ACC112 (cell line): ENCODE data around the gene THSD7B.

Source experiments
- H2AFZ ChIP-seq: fragments of 200-600 bp; sonication (generic); one replicate; pipeline ENCODE4 v1.6.0; 2017; ENCODE audit warnings: antibody characterized with exemption, low read length; ENCODE audit not compliant: unreplicated experiment
- H3K27ac ChIP-seq: fragments of 200-600 bp; sonication (generic); 2 replicates; pipeline ENCODE4 v1.5.1; 2014; ENCODE audit warnings: low read depth, mild to moderate bottlenecking, antibody characterized with exemption, low read length, moderate library complexity
- H3K27me3 ChIP-seq: fragments of 200-600 bp; sonication (generic); 2 replicates; pipeline ENCODE4 v1.6.1; 2014; ENCODE audit warnings: mild to moderate bottlenecking, antibody characterized with exemption, low read length, moderate library complexity, mixed read lengths; ENCODE audit not compliant: insufficient read depth
- H3K36me3 ChIP-seq: fragments of 200-600 bp; sonication (generic); 2 replicates; pipeline ENCODE4 v1.6.1; 2016; ENCODE audit warnings: mild to moderate bottlenecking, antibody characterized with exemption, low read length, moderate library complexity, mixed read lengths; ENCODE audit not compliant: insufficient read depth
- H3K4me1 ChIP-seq: fragments of 200-600 bp; sonication (generic); one replicate; pipeline ENCODE4 v1.6.1; 2016; ENCODE audit warnings: low read length, mixed read lengths; ENCODE audit not compliant: insufficient read depth, unreplicated experiment, control insufficient read depth
- H3K4me3 ChIP-seq: fragments of 200-600 bp; sonication (generic); 2 replicates; pipeline ENCODE4 v1.5.1; 2014; ENCODE audit warnings: mild to moderate bottlenecking, low read depth, low read length
- H3K79me2 ChIP-seq: fragments of 200-600 bp; sonication (generic); one replicate; pipeline ENCODE4 v1.6.0; 2016; ENCODE audit warnings: low read length; ENCODE audit not compliant: control insufficient read depth, unreplicated experiment, insufficient read depth

The THSD7B gene

DNA sequence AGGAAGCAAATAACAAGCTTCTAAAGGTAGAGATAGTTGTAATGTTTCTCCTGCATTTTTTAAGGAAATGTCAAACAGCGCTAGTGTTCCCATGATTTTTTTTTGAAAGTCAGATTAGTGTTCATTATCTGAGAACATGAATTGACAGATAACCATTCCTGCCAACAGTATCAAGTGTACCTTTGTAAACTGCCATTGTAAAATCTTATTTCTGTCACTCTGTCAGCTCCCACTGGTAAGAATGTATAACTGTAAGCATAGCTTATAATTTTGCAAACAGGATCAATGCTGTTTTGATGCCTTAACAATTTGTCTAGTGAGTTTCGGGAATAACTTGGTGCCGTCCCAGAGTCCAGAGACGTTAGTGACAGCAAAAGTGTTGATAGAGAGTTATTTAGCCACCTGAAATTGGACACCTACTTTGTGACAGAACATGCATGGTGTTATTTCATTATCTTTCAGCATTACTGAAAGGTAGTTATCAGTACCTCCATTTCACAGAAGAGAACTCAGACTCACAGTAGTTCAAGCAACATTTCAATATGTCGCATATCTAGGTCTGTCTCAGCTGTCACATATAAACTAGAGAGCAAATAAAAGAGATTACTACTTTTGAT, 221.4 kb downstream of the THSD7B start:
- no peak overlapping the region for H2AFZ ChIP-seq
- no peaks in the 10 kb centered on the region for H3K79me2 ChIP-seq
- no peak overlapping the region for H3K27ac ChIP-seq
- no peaks in the 10 kb centered on the region for H3K27me3 ChIP-seq
- no peak overlapping the region for H3K4me3 ChIP-seq
- H3K36me3 ChIP-seq, result no peaks in the 10 kb centered on the region
- no peaks in the 10 kb centered on the region for H3K4me1 ChIP-seq

DNA sequence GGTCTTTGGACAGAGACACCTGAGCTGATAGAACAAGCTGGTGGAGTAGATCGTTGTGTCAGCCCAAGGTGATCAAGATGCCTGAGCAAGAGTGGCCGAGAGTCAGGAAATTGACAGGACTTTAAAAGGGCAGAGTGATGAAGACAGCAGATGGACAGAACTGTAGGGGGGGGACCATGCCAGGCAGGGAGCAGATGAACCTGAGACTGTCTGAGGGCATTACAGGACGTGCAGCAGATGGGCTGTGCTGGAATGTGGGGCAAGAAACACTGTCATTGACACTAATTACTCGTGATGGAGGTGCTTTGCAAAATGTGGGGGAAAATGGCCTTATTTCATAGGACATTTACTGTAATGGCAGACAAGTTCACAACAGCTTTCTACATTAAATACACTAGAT, 225.0 kb downstream of the THSD7B start:
- no peak overlapping the region for H2AFZ ChIP-seq
- no peaks in the 10 kb centered on the region for H3K27me3 ChIP-seq
- no peaks in the 10 kb centered on the region for H3K36me3 ChIP-seq
- no peaks in the 10 kb centered on the region for H3K4me1 ChIP-seq
- H3K79me2 ChIP-seq, result no peaks in the 10 kb centered on the region
- H3K27ac ChIP-seq, result no peak overlapping the region
- H3K4me3 ChIP-seq, result no peak overlapping the region

DNA sequence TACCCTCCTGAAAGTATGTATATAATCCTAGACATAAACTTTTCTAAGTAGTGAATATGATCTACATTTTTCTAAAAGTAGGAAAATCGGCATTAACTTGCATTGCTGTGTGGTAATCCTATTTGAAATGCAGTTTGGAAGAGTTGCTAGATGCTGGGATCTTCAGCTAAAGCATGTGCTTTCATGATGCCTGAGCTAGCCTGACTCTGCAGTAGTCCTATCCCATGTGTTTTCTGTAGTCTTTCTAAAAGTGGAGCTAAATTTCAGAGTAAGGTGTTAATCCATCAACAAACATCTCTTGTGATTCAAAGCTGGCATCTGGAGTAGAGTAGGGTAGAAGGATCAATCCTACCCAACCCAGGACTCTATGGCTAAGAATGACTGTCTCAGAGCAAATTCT, 229.4 kb downstream of the THSD7B start:
- Histone ChIP-seq H3K27me3 (no peaks in the 10 kb centered on the region), H2AFZ (no peak overlapping the region), H3K36me3 (no peaks in the 10 kb centered on the region), H3K79me2 (no peaks in the 10 kb centered on the region), H3K4me3 (no peak overlapping the region), H3K4me1 (peaks cover 13% of the 10 kb centered on the region), H3K27ac (no peak overlapping the region)

DNA sequence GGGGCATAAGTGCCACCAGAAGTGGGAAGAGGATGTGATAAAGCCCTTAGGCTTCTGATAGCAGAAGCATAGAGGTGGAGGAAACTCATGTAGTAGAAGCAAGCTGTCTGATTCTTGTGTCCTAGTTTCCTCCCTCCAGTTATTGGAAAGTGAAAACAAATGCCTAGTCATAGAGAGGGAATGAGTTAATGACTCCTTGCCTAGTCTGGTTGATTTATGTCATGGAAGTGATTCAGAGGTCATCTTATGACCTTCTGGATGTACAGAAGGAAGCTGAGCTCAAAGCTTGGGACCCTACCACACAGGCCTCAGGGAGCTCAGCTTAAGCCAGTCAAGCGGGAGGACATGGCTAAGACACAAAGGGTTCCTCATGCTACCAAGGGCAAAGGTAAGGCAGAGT, 232.2 kb downstream of the THSD7B start:
- Histone ChIP-seq H3K79me2 (no peaks in the 10 kb centered on the region), H3K36me3 (no peaks in the 10 kb centered on the region), H3K27ac (peak overlapping the region; percentile 47; the same call in 1 of the 2 replicates), H3K27me3 (no peaks in the 10 kb centered on the region), H3K4me3 (no peak overlapping the region), H3K4me1 (peaks cover 13% of the 10 kb centered on the region), H2AFZ (peak overlapping the region; percentile 30)

DNA sequence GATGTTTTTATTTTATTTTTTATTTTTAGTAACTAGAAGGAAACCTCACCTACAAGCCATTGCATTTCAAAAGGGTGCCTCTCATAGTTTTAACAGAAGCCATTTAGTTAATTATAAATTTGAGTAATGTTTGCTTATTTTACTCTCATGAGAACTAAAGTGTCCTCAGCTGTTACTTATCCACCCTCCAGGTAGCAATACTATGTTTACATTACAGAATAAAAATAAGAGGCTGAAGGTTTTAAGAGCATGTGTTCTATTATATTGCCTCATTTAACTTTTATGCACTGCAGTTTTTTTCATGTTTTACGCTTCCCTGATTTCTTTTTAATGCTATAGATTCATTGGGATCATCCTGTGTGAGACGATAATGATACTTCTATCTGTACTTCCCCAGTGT, 235.5 kb downstream of the THSD7B start:
- H2AFZ ChIP-seq, result no peak overlapping the region

DNA sequence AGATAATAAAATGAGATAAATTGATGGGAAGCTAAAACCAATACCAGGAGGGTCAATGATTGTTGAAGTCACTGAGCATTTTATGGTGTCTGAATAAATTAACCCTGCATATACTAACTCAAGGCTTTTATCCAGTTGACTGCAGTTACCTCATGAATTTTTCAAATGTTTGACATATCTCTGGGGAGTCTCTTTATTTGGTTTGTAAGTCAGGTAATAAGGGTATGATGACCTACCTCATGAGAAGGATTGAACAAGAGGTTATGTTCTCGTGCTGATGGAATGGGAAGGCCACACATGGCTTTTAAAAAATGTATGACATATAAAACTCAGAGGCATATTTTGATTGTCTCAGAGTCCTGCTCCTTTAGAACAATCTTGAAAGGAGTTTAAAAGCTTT, 237.6 kb downstream of the THSD7B start:
- H3K27me3 ChIP-seq, result no peaks in the 10 kb centered on the region
- H3K36me3 ChIP-seq, result no peaks in the 10 kb centered on the region
- no peak overlapping the region for H2AFZ ChIP-seq

More for the DNA sequence above, 235.5 kb downstream of the THSD7B start:
- Histone ChIP-seq H3K4me1 (peaks cover 13% of the 10 kb centered on the region), H3K27me3 (no peaks in the 10 kb centered on the region), H3K79me2 (no peaks in the 10 kb centered on the region), H3K4me3 (no peak overlapping the region), H3K27ac (no peak overlapping the region), H3K36me3 (no peaks in the 10 kb centered on the region)

DNA sequence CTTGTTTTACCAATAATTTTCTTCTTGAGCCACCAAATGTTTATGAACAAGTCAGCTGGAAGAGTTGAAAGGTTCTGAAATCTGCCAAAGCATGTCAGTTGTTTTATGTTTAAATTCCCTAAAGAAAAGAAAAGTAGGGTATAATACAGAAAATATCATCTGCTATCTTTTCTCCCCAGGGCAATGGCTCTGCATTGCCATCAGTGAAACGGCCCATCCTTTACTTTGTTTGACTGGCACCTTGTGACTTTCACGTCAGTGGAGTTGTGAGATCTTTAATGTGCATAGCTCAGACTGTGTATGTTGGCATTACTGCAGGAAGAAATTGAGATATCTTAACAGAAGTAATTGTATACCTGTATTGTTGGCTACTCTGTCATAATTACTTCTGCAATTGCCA, 239.9 kb downstream of the THSD7B start:
- Histone ChIP-seq H3K27me3 (no peaks in the 10 kb centered on the region), H3K4me3 (no peak overlapping the region), H3K27ac (no peak overlapping the region), H3K4me1 (no peaks in the 10 kb centered on the region), H3K79me2 (no peaks in the 10 kb centered on the region), H3K36me3 (no peaks in the 10 kb centered on the region), H2AFZ (no peak overlapping the region)

More for the DNA sequence above, 237.6 kb downstream of the THSD7B start:
- peaks cover under 1% of the 10 kb centered on the region for H3K4me1 ChIP-seq
- no peaks in the 10 kb centered on the region for H3K79me2 ChIP-seq
- H3K4me3 ChIP-seq, result no peak overlapping the region
- H3K27ac ChIP-seq, result no peak overlapping the region

DNA sequence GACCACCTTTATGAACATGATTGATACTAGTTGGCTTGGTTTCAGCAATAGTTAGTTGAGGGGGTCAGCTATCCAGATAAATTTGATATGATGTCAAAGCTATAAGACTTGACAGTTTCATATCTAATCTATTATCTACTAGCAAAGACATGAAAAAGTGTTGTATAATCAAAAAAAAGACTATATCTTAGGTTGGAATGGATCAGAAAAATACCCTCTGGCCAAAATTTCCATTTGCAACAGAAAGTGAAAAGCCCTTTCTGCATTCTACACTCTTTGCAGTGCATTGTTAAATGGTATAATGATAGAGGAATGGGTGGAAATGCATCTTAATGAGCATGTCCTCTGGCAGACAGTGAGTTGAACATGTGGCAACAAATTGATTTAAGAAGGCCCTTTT, 242.6 kb downstream of the THSD7B start:
- H3K79me2 ChIP-seq, result no peaks in the 10 kb centered on the region
- no peaks in the 10 kb centered on the region for H3K27me3 ChIP-seq

DNA sequence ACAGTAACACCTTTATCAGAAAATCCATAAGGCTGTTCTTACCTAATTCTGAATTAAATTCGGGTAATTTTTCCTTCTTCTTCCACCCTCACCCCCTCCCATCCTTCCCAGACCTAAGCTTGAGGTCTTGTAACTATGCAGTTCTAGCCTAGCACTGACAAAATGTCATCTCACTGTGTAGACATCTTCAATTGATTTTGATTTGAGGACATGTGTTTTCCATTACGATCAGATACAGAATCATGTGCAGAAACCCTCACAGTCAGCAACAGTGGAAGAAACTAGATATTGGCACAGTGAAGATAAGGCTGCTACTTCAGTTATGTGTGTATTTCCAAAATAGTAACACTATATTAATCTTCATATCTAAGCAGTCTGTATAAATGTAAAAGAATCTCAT, 244.6 kb downstream of the THSD7B start:
- no peak overlapping the region for H2AFZ ChIP-seq
- no peaks in the 10 kb centered on the region for H3K27me3 ChIP-seq
- no peak overlapping the region for H3K27ac ChIP-seq
- no peaks in the 10 kb centered on the region for H3K4me1 ChIP-seq
- no peaks in the 10 kb centered on the region for H3K79me2 ChIP-seq
- H3K4me3 ChIP-seq, result no peak overlapping the region
- H3K36me3 ChIP-seq, result no peaks in the 10 kb centered on the region

More for the DNA sequence above, 242.6 kb downstream of the THSD7B start:
- Histone ChIP-seq H3K4me1 (no peaks in the 10 kb centered on the region), H3K27ac (no peak overlapping the region), H3K4me3 (no peak overlapping the region), H2AFZ (no peak overlapping the region), H3K36me3 (no peaks in the 10 kb centered on the region)

DNA sequence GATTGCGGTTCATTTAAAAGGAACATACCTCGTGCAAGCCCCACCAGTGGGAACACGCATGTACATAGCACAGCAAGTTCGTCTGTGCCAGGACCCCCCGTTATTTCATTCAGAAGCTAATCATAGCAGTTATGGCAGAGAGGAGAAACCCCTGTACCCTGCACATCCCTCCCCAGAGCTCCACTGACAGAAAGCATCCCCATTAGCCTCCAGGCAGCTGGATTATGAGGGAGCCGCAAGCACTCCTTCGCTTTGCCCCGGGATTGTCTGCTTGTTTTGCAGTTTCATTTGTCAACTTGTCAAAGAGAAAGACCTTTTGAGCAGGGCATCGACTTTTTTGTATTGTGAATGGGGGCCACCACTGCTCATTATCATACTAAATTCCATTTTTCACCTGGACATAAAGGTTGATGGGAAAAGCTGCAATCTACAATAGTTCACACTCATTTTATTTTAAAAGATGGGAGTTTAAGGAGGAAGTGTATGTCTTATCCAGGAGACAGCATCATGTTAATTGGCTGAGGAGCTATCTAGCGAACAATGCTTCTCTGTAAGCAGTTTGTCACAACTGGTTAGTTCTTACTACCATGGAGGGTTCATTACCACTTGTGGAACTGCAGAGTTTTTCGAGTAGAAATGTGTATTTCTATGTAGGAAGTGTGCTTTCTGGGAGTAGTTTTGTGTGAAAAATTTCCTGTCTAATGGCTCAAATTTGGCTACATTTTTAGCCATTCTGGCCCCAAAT, 255.3 kb downstream of the THSD7B start:
- Histone ChIP-seq H2AFZ (no peak overlapping the region), H3K79me2 (no peaks in the 10 kb centered on the region), H3K27ac (no peak overlapping the region), H3K36me3 (no peaks in the 10 kb centered on the region), H3K27me3 (no peaks in the 10 kb centered on the region), H3K4me1 (peaks cover 7% of the 10 kb centered on the region), H3K4me3 (no peak overlapping the region)

DNA sequence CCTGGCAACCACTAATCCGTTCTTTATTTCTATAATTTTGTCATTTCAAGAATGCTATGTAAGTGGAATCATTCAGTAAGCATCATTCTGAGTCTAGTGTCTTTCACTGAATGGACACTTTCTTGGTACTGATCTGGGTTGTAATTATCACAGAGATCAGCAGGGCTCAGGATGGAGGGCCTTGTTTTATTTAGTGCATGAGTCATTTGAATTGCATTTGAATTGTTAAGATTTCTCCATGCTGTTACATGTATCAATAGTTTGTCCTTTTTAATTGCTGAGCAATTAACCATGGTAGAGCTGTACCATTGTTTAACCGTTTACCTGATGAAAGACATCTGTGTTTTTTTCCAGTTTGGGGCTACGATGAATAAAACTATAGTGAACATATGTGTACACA, 256.4 kb downstream of the THSD7B start:
- H2AFZ ChIP-seq, result no peak overlapping the region
- H3K36me3 ChIP-seq, result no peaks in the 10 kb centered on the region
- H3K79me2 ChIP-seq, result no peaks in the 10 kb centered on the region
- peaks cover 7% of the 10 kb centered on the region for H3K4me1 ChIP-seq
- no peaks in the 10 kb centered on the region for H3K27me3 ChIP-seq
- no peak overlapping the region for H3K4me3 ChIP-seq
- H3K27ac ChIP-seq, result no peak overlapping the region
